ENCODE data around the gene ST8SIA1.

The ST8SIA1 gene

DNA sequence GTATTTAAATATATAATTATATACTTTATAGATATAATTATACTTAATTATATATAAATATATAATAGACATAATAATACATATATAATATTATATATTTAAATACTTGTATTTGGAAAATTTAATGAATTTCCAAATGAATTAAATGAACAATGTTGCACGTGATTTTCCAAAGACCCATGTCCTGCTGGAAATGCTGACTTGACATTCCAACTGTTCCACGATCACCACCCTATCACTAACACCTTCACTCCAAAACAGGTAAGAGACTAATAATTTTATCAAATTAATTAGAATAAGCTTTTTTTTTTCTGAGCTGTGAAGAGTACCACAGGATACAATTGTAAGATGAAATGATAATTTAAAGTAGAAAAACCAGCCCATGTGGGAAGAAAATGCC is 103.4 kb downstream of the ST8SIA1 start:
- no peak for DNase-seq

DNA sequence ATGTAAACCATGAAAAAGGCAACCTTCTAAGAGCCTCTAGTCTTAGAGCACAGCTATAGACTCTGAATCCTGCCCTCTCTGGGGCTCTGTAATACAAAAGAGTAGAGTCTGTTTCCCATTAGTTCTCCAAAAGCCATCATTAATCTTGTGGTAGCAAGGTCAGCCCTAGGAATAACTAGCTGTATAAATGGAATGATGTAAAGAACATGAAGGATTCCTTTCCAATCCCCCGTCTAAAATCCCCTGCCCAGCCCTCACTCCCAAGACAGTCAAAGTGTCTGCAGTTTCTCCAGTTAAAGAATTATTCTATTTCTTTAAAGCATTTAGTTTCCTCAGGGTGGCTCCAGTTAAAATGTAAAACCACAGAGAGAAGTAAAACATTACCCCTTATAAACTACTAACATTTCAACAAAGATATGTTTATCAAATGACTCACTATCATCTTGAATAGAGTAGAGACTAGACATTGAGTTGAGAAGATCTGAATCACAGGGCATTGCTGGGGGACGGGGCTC is 104.2 kb downstream of the ST8SIA1 start:
- DNase-seq: no peak

DNA sequence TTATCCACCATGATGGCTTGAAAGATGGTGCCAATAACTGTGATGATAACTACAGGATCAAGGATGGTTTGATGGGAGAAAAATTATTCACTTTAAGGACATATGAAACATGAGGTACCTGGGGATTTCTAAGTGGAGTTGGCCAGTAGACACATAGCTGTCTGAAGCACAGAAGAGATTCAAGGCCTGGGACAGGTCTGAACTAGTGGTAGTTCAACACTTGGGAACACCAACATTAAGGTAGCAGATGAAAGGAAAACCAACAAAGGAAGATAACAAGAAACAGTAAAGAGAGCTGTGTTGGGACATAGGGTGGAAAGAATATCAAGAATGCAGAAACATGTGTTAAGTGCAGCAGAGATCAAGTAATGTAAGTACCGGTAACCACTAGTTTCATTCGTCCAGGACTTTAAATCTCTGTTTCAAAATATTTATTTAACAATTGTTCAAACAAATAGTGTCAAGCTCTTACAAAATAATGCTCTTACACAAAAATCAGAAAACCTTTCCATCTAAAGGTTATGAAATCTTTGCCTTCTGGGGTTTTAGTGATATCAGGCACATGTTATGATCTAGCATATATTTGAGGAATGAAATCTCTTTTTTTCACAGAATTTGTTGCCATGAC is 104.7 kb downstream of the ST8SIA1 start:
- no peak for DNase-seq

DNA sequence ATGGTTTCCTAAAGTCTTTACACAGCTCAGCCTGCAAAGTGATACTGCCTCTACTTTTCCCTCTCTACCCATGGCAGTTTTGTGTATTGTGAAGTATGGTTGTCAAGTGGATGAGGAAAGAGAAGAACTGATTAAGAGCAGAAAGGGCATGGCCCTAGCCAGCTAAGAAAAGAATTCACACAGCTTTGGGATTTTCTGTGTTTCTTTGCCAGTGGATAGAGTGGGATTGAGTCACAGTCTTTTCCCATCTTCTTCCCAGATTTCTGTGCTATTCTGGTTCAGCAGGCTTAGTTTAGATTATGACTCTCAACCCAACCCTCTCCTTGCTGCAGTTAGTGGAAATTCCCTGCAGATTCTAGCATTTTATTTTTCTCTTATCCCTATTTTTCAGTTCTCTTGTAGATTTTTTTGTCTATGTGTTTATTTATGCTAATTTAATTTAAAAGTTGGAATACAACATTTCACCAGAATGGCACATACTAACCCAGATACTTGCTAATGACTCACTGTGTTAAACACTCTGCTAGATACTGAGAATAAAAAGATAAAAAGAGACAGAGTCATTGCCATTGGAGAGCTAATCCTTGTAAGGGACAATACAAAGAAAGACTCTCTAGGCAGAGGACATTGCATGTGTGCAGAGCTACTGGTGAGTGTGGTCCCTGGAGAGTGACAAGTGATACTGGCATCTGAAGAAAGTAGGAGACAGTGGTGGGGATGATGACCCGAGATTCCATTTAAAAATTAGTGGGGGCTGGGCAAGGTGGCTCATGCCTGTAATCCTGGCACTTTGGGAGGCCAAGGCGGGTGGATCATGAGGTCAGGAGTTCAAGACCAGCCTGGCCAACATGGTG is 106.3 kb downstream of the ST8SIA1 start:
- no peak for DNase-seq

DNA sequence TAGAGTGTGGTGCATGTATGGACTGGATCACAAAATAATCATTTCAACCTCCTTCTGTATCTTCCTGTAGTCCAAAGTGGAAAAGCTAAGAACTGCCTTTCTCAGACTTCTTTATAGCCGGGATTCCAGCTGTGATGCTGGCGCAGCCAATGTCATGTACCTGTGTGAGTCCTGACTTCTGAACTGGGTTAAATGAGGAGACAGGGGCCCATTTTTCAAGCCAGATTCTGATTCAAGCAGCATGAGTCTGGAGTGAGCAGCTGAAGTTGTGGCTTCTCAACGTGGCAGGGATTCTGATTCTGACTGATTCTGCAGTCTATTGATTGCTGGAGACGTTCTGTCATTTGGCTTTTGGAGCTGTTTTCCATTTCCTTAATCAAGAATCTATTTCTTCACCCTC is 111.2 kb downstream of the ST8SIA1 start:
- no peak for DNase-seq

DNA sequence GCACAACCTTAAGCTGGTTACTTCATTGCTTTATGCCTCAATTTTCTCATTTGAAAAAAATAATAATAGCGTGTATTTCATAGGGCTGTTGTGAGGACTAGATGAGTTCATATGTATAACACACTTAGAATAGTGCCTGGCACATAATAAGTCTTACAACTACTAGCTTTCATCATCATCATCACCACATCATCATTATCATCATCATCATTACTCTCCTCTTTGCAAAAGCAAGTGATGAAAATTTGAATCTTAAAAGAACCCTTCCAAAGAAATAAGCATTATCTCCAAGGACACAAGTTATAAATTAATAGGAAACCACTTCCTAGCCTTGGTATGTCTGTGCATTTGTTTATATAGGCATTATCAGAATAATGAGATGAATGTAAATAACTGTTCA is 117.0 kb downstream of the ST8SIA1 start:
- no peak for DNase-seq

DNA sequence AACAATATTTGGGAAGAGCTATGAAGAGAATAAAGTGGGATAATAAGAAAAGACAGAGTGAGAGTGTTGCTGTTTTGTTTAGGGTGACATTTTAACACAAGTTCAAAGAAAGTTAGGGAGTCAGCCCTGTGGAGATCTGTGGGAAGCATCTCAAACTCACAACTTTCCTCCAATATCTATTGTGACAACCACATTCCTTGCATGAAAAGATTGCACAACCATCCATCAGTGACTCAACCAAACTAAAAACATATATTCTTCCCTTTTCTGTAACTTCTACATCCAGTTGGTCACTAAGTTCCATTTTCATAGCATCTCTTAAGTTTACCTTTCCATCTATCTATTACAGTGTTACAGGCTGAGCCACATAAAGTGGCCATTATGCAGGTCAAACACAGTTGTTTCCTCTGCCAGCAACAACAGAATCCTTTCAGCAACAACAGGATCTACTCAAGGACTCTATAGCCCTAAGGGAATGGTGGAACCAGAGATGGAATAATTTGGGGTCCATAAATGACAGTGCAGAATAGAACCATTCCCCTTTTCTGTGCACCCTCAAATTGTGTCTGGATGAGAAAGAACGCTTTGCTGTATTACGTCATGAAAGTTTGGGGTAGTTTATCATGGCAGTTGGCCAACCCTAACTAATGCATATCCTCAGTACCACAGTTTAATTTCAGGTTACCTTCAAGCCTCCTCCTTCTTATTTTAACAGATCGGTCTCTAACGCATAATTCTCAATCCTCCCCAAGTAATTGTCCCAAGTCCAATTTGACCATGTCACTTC is 118.8 kb downstream of the ST8SIA1 start:
- DNase-seq: no peak

DNA sequence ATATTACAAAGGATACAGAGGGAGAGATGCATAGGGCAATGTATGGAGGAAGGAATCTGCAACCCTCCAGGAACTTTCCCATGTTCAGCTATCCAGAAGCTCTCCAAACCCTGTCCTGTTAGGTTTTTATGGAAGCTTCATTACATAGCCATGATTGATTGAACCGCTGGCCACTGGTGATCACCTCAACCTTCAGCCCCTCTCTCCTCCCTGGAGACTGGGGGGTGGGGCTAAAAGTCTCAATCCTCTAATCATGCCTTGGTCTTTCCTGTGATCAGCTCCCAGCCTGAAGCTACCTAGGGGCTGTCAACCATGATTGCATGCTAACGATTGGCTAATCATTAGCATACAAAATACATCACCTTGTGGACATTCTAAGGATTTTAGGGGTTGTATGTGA is 123.4 kb downstream of the ST8SIA1 start:
- DNase-seq: no peak

DNA sequence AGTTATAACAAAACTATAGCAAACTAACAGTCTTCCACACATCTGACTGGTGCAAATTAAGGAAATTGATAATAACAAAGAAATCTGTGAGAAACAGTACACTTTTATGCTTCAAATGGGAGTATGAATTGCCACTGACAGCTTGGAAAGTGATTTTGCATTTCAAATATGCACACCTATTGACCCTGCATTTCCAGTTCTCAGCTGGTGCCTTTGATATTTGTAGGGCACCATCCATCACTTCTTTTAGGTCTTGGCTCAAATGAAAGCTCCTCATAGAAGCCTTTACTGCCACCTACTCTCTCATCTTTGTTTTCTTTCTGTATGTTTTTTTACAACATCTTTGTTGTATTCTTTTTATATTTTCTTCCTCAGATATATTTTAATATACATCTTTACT is 125.1 kb downstream of the ST8SIA1 start:
- DNase-seq: no peak

DNA sequence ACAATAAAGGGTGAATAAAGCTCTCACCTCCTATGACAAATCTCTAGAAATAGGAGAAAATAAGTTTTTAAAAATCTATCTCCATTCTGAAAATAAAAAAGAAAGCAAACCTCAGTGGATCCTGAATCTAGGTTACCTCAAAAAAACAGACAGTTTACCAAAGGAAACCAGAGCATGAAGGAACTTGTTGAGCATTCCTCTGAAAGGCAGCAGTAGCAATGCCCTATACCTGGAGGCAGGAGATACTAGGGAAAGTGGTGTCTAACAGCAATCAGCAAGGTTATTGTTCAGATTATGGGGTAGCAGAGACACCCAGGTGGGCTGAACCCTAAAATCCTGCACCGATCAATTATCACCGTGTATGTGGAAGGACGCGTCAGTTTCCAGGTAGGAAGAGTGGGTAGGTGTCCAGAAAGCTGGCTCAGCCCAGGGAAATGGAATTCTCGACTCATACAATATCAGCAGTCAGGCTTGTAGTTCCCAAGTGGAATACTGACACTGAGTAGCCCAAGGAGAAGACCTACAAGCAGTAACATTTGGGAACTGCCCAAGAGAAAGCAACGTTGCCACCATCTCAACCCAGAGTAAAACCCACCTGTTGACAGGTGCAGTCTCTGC is 128.3 kb downstream of the ST8SIA1 start:
- DNase-seq: no peak

DNA sequence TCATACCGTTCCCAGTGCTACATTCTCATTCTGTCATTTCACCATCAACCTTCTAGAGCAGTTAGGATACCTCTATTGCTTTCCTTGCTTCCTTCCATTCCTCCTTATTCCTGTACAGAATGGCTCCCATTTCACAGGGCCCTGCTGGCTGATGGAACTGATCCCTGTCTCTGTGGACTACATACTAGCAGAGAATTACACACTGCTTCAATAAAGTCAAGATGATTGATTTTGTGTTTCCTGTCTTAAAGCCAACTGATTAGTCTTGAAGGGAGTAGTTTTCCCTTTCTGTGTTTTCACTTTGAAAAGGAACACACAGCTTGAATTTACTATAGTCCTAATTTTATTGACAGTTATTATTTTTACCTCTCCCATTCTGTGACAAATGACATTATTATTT is 130.1 kb downstream of the ST8SIA1 start:
- DNase-seq: no peak

DNA sequence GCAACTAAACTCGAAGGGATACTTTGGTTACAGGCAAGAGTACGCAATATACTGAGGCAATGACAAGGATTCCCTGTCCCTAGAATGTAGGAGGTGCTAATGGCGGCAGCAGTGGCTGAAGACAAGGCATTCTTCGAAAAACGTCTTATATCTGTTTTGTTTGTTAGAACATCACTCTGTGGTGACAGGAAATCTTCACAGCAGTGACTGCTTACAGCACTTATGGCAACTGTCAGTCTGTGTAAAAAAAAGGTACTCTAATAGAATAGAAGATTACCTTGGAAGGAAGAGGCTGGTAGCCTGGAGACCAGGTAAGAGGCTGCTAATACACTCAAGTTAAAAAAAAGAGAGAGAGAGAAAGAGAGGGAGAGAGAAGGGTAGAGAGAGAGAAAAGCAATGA is 131.7 kb downstream of the ST8SIA1 start:
- no peak for DNase-seq

DNA sequence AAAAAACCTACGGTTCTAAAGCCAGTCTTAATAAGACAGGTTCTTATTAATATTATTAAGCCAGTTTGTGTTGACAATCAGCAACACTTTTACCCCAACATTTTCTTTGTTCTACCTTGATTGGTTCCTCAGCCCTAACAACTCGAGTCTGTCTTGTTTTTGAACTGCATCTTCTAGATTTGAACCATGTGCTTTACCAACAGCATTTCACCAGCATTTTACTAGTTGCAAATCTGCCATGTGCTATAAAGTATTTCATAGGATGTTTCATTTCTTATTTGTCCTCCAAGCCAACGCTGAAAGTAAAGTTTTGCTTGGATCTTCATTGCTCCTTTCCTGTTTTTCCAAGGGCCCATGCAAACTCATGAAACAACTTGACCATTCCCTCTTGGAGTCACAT is 133.4 kb downstream of the ST8SIA1 start:
- no peak for DNase-seq

DNA sequence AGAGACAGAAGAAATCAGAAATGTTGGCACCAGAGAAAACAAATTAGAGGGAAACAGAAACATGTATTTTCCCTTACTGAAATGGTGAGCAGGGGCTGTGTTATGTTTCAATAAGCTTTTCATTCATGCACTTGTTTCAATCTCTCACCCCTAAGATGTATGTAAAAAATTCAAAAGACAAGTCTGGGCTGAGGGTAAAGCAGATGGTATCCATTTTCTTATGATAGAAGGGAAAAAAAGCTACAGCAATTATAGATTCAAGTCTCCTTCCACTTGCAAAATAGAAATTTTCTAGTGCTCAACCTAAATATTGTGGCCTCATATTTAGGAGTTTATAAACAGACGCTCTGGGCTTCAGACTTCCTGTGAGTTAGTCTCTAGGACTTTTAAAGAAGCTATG is 138.3 kb downstream of the ST8SIA1 start:
- DNase-seq: no peak

DNA sequence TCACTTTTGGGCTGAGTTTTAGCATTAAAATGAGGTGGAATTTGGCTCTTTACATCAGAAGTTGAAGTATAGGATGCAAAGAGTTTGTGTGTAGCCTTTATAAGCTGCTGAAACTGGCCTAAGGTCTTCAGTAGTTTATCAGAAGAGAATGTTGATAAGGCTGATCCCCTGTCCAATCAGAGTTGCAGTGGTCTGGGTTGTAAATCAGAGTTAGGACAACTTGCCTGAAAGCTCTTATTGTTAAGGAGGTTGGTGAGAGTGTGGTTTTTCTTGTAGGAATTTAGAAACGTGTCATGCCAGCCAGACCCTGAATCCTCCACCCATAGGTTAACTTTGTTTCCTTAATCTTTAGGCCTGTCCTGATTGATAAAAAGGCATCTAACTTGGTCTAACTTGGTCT is 143.5 kb downstream of the ST8SIA1 start:
- DNase-seq: no peak

DNA sequence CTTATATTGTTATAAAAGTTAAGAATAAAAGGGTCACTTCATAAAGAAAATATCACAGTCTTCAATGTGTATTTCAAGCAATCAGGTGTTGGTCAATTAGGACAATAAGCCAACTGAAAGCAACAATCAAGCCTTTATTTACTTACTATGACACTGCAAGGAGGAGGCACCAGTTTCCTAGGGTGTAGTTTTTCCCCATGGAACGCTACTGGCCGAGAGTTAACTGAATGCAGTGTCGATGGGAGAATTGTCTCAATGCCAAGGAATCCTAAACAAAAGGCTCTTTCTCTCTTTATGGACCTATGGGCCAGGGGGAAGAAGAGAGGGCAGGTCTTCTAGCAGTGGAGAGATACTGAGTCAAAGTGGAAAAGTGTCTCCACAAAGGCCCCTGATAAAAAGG is 146.1 kb downstream of the ST8SIA1 start:
- no peak for DNase-seq

DNA sequence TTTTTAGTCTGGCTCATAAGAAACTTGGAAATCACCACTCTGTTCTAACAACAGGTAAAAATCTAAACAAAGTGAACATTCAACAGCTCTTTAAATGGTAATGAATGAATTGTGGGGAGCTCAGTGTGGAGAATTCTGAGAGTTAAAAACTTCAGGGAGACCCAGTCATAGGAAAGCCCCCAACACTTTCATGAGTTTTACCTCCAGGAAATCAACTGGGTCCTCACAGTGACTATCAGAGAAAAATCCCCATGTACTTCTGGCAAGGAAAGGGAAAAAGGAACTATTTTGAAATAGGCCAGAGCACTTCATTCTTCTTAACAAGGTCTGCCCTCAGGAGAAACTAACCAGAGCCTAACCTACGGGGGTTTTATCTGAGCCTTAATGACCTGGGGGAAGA is 153.8 kb downstream of the ST8SIA1 start:
- no peak for DNase-seq

DNA sequence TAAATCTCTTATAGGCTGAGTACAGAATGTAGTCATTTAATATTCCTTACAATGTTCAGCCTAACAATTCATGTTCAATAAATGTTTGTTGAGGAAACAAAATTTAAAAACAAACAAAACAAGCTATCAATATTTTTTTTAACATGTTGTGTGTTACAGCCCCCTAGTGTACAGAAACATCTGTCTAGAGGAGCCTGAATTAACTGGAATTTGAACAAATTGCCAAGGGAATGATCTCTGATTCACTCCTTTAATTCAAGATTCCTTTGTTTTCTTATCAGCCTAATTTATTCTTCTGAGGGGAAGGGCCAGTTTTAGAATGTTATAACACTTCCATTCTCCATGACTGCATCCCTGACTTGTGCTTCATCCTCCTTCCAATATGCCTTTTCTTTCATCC is 161.3 kb downstream of the ST8SIA1 start:
- no peak for DNase-seq

DNA sequence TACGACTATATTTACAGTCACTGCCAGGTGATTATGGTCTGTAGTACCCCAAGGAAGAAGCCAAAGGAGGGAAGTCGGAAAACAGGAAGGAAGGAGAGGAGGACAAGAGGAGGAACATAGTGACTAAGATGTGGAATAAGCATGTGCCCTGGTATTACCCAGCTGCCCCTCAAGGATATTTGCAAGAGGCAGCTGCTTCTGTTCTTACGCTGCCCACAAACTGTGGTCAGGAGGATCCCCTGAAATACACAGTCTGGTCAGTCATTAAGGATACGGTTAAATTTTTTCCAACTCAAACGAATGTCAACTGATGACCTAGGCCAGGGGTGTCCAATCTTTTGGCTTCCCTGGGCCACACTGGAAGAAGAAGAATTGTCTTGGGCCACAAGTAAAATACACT is 162.0 kb downstream of the ST8SIA1 start:
- DNase-seq: no peak

DNA sequence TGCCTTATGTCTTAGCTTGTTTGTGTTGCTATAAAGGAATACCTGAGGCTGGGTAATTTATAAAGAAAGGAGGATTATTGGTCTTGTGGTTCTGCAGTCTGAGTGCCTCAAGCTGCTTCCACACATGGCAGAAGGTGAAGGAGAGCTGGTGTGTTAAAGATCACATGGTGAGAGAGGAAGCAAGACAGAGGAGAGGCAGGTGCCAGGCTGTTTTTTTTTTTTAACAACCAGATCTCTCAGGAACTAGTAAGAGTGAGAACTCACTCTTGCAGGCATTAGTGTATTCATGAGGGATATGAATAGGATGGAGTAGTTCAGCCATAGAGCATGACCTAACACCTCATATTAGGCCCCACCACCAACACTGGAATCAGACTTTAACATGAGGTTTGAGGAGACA is 165.1 kb downstream of the ST8SIA1 start:
- DNase-seq: no peak

DNA sequence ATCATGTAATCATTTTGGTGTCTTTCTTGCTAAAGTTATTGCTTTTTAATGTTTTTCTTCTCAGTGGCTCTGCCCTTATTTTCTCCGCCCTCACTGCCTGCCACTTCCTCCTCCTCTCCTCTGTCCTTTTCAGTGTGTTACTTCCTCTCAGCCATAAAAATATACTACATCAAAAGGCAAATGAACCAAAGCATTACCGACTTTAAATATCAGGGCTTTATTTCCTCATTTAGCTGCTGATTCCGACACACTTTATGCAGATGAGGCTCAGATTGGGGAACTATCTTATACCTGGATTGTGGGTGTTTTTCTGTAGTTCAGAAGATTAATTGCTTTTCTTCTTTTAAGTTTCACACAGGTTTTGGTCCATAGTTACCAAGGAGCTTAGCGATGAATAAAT is 170.4 kb downstream of the ST8SIA1 start:
- DNase-seq: no peak

DNA sequence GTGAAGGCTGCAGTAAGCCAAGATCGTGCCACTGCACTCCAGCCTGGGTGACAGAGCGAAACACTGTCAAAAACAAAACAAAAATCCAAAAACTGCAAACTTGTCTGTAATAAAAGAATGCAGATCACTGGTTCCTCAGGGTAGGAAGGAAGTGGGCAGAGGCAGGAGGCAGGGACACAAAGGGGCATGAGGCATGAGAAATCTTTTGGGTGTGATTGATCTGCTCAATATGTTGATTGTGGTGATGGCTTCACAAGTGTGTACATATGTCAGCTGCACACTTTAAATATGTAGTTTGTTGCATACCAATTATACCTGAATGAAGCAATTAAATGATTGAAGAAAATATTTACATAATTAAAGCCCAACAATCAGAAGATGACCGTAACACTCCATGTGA is 170.9 kb downstream of the ST8SIA1 start:
- DNase-seq: no peak

DNA sequence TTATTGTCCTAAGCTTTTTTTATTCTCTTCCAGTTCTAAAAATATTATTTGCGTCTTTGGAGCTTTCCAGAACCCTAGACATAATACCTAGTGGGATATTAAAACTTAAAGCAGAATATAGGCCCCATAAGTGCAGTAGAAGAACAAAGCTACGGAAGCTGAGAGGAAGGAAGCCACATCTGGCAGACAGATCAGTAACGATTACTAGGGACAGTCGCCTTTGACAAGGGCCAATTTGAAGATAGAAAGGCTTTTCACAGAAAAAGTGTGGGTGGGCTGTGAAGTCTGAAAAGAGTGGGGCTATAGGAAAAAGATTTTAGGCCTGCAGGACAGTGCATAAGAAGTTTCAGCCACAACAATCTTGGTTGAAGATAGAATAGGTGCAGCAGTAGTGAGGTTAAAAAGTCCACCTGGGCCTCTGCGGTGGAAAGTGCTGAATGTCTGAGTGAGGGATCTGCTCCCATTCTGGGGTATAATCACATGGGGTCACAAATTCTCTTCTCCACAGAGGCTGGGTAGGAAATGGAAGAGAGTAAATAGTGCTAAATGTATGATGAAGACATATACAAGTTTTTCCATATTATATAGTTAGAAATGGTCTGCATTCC is 174.0 kb downstream of the ST8SIA1 start:
- DNase-seq: no peak
